GM19324 (cell line): ENCODE data around the gene PARP8.

ENCODE experiments used
- ATAC-seq: cut with Tn5 transposase; IDR thresholded peaks from one replicate; pipeline ENCODE4 v1.9.1; 2021; ENCODE audit warnings: mild to moderate bottlenecking, moderate library complexity; ENCODE audit not compliant: unreplicated experiment, low FRiP score

PARP8 gene

GRCh38 chr5:50887889-50888633 is 221.6 kb downstream of the PARP8 start:
- ATAC-seq: no peak

- ATAC-seq: no peak
Observed at GRCh38 chr5:50888751-50889150, 222.3 kb downstream of the PARP8 start.

- no peak for ATAC-seq
Observed at GRCh38 chr5:50889790-50890189, 223.4 kb downstream of the PARP8 start.
